ENCODE data around the gene C9orf43. TPM values are rescaled to one million over a fixed set of nuclear protein-coding genes. Genes with fewer than 3 reads are reported as not detected.

Gene C9orf43
- total RNA-seq, 1 donor from 2014 or later = not detected

DNA sequence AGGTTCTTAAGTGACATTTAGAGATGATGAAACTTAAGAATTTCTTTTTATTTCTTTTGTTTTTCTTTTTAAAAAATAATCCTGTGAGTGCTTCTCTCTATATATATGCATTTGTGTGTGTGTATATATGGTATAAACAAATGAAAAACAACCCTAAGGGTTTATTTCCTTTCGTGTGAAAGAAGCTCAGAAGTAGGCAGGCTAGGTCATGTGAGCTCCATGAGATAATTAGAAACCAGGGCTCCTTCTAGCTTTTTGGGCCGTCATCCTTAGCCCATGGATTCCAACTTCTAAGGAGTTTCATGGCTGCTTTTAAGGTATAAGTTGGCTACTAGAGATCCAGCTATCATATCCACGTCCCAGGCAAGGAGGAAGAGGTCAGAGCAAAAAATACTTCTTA is 11.2 kb downstream of the C9orf43 start:
- no peak overlapping the region for H3K27ac ChIP-seq
- intact Hi-C loops (cut with DNase I) = no loop called here
- DNase-seq (ENCODE audit: low spot score in 2 of 2) = no peak
- no peaks in the 10 kb centered on the region for H3K36me3 ChIP-seq
- H3K4me3 ChIP-seq = no peak overlapping the region
- TF ChIP-seq, protein P1, sequence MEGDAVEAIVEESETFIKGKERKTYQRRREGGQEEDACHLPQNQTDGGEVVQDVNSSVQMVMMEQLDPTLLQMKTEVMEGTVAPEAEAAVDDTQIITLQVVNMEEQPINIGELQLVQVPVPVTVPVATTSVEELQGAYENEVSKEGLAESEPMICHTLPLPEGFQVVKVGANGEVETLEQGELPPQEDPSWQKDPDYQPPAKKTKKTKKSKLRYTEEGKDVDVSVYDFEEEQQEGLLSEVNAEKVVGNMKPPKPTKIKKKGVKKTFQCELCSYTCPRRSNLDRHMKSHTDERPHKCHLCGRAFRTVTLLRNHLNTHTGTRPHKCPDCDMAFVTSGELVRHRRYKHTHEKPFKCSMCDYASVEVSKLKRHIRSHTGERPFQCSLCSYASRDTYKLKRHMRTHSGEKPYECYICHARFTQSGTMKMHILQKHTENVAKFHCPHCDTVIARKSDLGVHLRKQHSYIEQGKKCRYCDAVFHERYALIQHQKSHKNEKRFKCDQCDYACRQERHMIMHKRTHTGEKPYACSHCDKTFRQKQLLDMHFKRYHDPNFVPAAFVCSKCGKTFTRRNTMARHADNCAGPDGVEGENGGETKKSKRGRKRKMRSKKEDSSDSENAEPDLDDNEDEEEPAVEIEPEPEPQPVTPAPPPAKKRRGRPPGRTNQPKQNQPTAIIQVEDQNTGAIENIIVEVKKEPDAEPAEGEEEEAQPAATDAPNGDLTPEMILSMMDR (IDR thresholded peaks at IDR 0.05) = no peak
- no peaks in the 10 kb centered on the region for H3K27me3 ChIP-seq
- H3K4me1 ChIP-seq = no peaks in the 10 kb centered on the region
- no peaks in the 10 kb centered on the region for H3K9me3 ChIP-seq

DNA sequence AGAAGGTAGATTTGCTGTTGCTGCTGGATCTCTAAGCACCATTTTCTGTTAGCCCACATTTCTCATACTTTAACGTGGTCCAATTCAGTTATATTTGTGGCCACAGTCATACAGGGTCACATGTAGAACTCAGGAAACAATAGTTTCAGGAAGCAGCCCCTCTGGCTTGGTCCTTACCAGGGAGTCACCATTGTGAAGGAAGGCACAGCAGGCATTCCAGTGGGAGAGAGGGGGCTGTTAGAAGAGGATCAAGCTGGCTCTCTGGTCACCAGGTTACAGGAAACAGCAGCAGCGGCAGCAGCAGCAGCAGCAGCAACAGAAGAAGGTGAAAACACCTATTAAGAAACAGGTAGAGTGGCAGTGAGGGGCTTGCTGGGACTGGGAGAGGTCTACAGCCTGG is 14.5 kb downstream of the C9orf43 start:
- Histone ChIP-seq H3K36me3 (no peaks in the 10 kb centered on the region), H3K4me1 (no peaks in the 10 kb centered on the region), H3K27me3 (no peaks in the 10 kb centered on the region), H3K4me3 (no peak overlapping the region), H3K27ac (no peak overlapping the region), H3K9me3 (no peaks in the 10 kb centered on the region)
- no peak for DNase-seq (ENCODE audit: low spot score in 2 of 2)
- TF ChIP-seq, protein P1 (IDR thresholded peaks at IDR 0.05) = no peak
- intact Hi-C loops (cut with DNase I) = no loop called here

GRCh38 chr9:113426701-113427100 is 16.2 kb downstream of the C9orf43 start:
- H3K27me3 ChIP-seq = no peaks in the 10 kb centered on the region
- no peaks in the 10 kb centered on the region for H3K9me3 ChIP-seq
- DNase-seq (ENCODE audit: low spot score in 2 of 2) = no peak
- no peaks in the 10 kb centered on the region for H3K36me3 ChIP-seq
- TF ChIP-seq, protein P1 (IDR thresholded peaks at IDR 0.05) = no peak
- H3K4me3 ChIP-seq = no peak overlapping the region
- no peaks in the 10 kb centered on the region for H3K4me1 ChIP-seq
- H3K27ac ChIP-seq = no peak overlapping the region
- intact Hi-C loops (cut with DNase I) = no loop called here

- TF ChIP-seq, protein P1 (IDR thresholded peaks at IDR 0.05) = no peak
- Histone ChIP-seq H3K27me3 (no peaks in the 10 kb centered on the region), H3K27ac (no peak overlapping the region), H3K9me3 (no peaks in the 10 kb centered on the region), H3K4me1 (no peaks in the 10 kb centered on the region), H3K4me3 (no peak overlapping the region), H3K36me3 (no peaks in the 10 kb centered on the region)
- intact Hi-C loops (cut with DNase I) = no loop called here
- no peak for DNase-seq (ENCODE audit: low spot score in 2 of 2)
These were observed 17.1 kb downstream of the C9orf43 start for GRCh38 chr9:113427629-113428028.

- Histone ChIP-seq H3K36me3 (no peaks in the 10 kb centered on the region), H3K27me3 (no peaks in the 10 kb centered on the region), H3K27ac (no peak overlapping the region), H3K4me1 (no peaks in the 10 kb centered on the region), H3K9me3 (no peaks in the 10 kb centered on the region), H3K4me3 (no peak overlapping the region)
- intact Hi-C loops (cut with DNase I) = no loop called here
- TF ChIP-seq, protein P1 (IDR thresholded peaks at IDR 0.05) = no peak
- DNase-seq (ENCODE audit: low spot score in 2 of 2) = no peak
These were observed 17.6 kb downstream of the C9orf43 start for GRCh38 chr9:113428062-113428615.

GRCh38 chr9:113431191-113431590 is 20.6 kb downstream of the C9orf43 start:
- intact Hi-C loops (cut with DNase I) = loop anchor here (5.0 kb wide), 1 partner anchor 236 kb away; no protein-coding TSS in a partner anchor
- no peak for DNase-seq (ENCODE audit: low spot score in 2 of 2)
- H3K27me3 ChIP-seq = no peaks in the 10 kb centered on the region
- TF ChIP-seq, protein P1 (IDR thresholded peaks at IDR 0.05) = no peak
- no peak overlapping the region for H3K4me3 ChIP-seq
- H3K36me3 ChIP-seq = no peaks in the 10 kb centered on the region
- no peaks in the 10 kb centered on the region for H3K4me1 ChIP-seq
- H3K27ac ChIP-seq = no peak overlapping the region
- H3K9me3 ChIP-seq = no peaks in the 10 kb centered on the region

Data from ascending aorta (tissue), 2 donors.